GM12878 (cell line): Measurements from ENCODE around the gene GPC6.

ENCODE experiments used
- BCL11A ChIP-seq: IDR thresholded peaks from 2 replicates; pipeline ENCODE4 v1.6.1; 2011; ENCODE audit warnings: low read depth, low read length
- CREB1 ChIP-seq: IDR thresholded peaks from 2 replicates; pipeline ENCODE4 v1.6.1; 2012; ENCODE audit warnings: low read depth, mild to moderate bottlenecking, inconsistent platforms
- CTCF ChIP-seq, 3 experiments: IDR thresholded peaks in 2 of 3; conservative IDR thresholded peaks in 1 of 3; 2 replicates each; pipeline ENCODE4 v1.5.1; 2011; ENCODE audit warnings: low read depth in 3 of 3, low read length in 3 of 3, mild to moderate bottlenecking in 3 of 3, control low read depth in 2 of 3, moderate library complexity in 2 of 3, inconsistent platforms in 1 of 3, mixed read lengths in 1 of 3; ENCODE audit not compliant: control insufficient read depth in 2 of 3, insufficient read depth in 1 of 3; ENCODE audit errors: extremely low read depth in 1 of 3
- E2F4 ChIP-seq: IDR thresholded peaks from 2 replicates; pipeline ENCODE4 v1.6.1; 2012; ENCODE audit warnings: low read depth, low read length, improper control_type of control experiment
- ELK1 ChIP-seq: IDR thresholded peaks from 2 replicates; pipeline ENCODE4 v1.6.1; 2012; ENCODE audit warnings: low read depth, low read length, improper control_type of control experiment
- HDAC2 ChIP-seq: fragments of 200-600 bp; sonication (generic); IDR thresholded peaks from 2 replicates; pipeline ENCODE4 v1.6.1; 2017
- JUND ChIP-seq: IDR thresholded peaks from 2 replicates; pipeline ENCODE4 v1.6.1; 2012; ENCODE audit warnings: low read depth, mild to moderate bottlenecking, low read length, improper control_type of control experiment, moderate library complexity
- MAX ChIP-seq: IDR thresholded peaks from 2 replicates; pipeline ENCODE4 v1.6.1; 2012; ENCODE audit warnings: low read depth, low read length, improper control_type of control experiment
- POLR2A ChIP-seq: IDR thresholded peaks from 2 replicates; pipeline ENCODE4 v1.6.1; 2011; ENCODE audit warnings: low read depth, mild to moderate bottlenecking, low read length
- POLR2AphosphoS2 ChIP-seq: IDR thresholded peaks from 2 replicates; pipeline ENCODE4 v1.6.1; 2011; ENCODE audit warnings: low read depth, mild to moderate bottlenecking, low read length, improper control_type of control experiment, moderate library complexity
- SP1 ChIP-seq: IDR thresholded peaks from one replicate; pipeline ENCODE4 v1.6.1; 2011; ENCODE audit warnings: low read depth, low read length
- SPI1 ChIP-seq: IDR thresholded peaks from 2 replicates; pipeline ENCODE4 v1.6.1; 2011; ENCODE audit warnings: low read depth, mild to moderate bottlenecking, low read length, moderate library complexity, borderline replicate concordance; ENCODE audit not compliant: insufficient read depth

GRCh38 chr13:94050039-94050438 is 823.4 kb downstream of the GPC6 start:
- TF ChIP-seq HDAC2 (no peak), SPI1 (no peak), E2F4 (no peak), MAX (no peak), CTCF (IDR thresholded peaks at IDR 0.05 in 2 of 3, conservative IDR thresholded peaks at IDR 0.05 in 1 of 3; ENCODE audit: control insufficient read depth in 2 of 3, extremely low read depth in 1 of 3, insufficient read depth in 1 of 3, low read depth in 3 of 3, low read length in 3 of 3) (no peak), ELK1 (no peak), POLR2A (no peak), SP1 (no peak), POLR2AphosphoS2 (no peak), CREB1 (no peak), BCL11A (no peak), JUND (no peak)
